H9 (cell line): ENCODE data around the gene LRRC73. TPM values are rescaled to one million over a fixed set of nuclear protein-coding genes. Genes with fewer than 3 reads are reported as not detected.
A peak's percentile ranks its signal among the peaks of the same experiment; 100 is the strongest.

Experiments
- DNase-seq: peaks from one replicate; pipeline ENCODE4 v3.0.0-alpha.2; 2017
- H2AFZ ChIP-seq: one replicate; pipeline ENCODE4 v1.6.1; 2013; ENCODE audit warnings: mild to moderate bottlenecking, low read length, control low read depth, moderate library complexity
- H2AK5ac ChIP-seq: 2 replicates; pipeline ENCODE4 v1.6.1; 2013; ENCODE audit warnings: low read length, control low read depth, mixed read lengths; ENCODE audit not compliant: insufficient read length
- H2BK120ac ChIP-seq: one replicate; pipeline ENCODE4 v1.6.1; 2013; ENCODE audit warnings: low read depth, mild to moderate bottlenecking, low read length, control low read depth, inconsistent platforms; ENCODE audit not compliant: poor library complexity, severe bottlenecking
- H2BK12ac ChIP-seq: 2 replicates; pipeline ENCODE4 v1.6.1; 2013; ENCODE audit warnings: low read length, control low read depth, mixed read lengths, low read depth; ENCODE audit not compliant: insufficient read length
- H2BK15ac ChIP-seq: 2 replicates; pipeline ENCODE4 v1.6.1; 2013; ENCODE audit warnings: low read depth, low read length, control low read depth
- H2BK20ac ChIP-seq: one replicate; pipeline ENCODE4 v1.6.1; 2013; ENCODE audit warnings: low read depth, mild to moderate bottlenecking, low read length, control low read depth, inconsistent platforms; ENCODE audit not compliant: poor library complexity, severe bottlenecking
- H2BK5ac ChIP-seq: 2 replicates; pipeline ENCODE4 v1.6.1; 2013; ENCODE audit warnings: low read length, control low read depth, mixed read lengths; ENCODE audit not compliant: insufficient read length
- H3K14ac ChIP-seq: 2 replicates; pipeline ENCODE4 v1.6.1; 2013; ENCODE audit warnings: low read length, control low read depth; ENCODE audit not compliant: insufficient read depth
- H3K18ac ChIP-seq: 2 replicates; pipeline ENCODE4 v1.6.1; 2013; ENCODE audit warnings: low read depth, mild to moderate bottlenecking, mixed read lengths, low read length, control low read depth; ENCODE audit not compliant: insufficient read length
- H3K23ac ChIP-seq: 2 replicates; pipeline ENCODE4 v1.6.1; 2013; ENCODE audit warnings: low read length, control low read depth, mixed read lengths, low read depth; ENCODE audit not compliant: insufficient read length
- H3K23me2 ChIP-seq: 2 replicates; pipeline ENCODE4 v1.6.1; 2013; ENCODE audit warnings: low read depth, mild to moderate bottlenecking, mixed read lengths, low read length, control low read depth; ENCODE audit not compliant: insufficient read length, poor library complexity, severe bottlenecking
- H3K27ac ChIP-seq: 2 replicates; pipeline ENCODE4 v1.5.1; 2013; ENCODE audit warnings: low read length, control low read depth, mixed read lengths, low read depth; ENCODE audit not compliant: insufficient read length
- H3K27me3 ChIP-seq: 2 replicates; pipeline ENCODE4 v1.6.1; 2013; ENCODE audit warnings: low read length, control low read depth, inconsistent platforms; ENCODE audit not compliant: insufficient read depth
- H3K4ac ChIP-seq: 2 replicates; pipeline ENCODE4 v1.6.1; 2013; ENCODE audit warnings: low read depth, mild to moderate bottlenecking, control low read depth, inconsistent platforms, low read length, moderate library complexity
- H3K4me1 ChIP-seq: 2 replicates; pipeline ENCODE4 v1.6.1; 2013; ENCODE audit warnings: low read length, control low read depth, inconsistent platforms; ENCODE audit not compliant: insufficient read depth
- H3K4me2 ChIP-seq: 2 replicates; pipeline ENCODE4 v1.6.1; 2013; ENCODE audit warnings: low read length, control low read depth, mixed read lengths; ENCODE audit not compliant: insufficient read length, insufficient read depth
- H3K56ac ChIP-seq: 2 replicates; pipeline ENCODE4 v1.6.1; 2013; ENCODE audit warnings: low read depth, mild to moderate bottlenecking, mixed read lengths, low read length, control low read depth; ENCODE audit not compliant: insufficient read length
- H3K79me1 ChIP-seq: 2 replicates; pipeline ENCODE4 v1.6.1; 2013; ENCODE audit warnings: low read depth, mild to moderate bottlenecking, moderate library complexity, low read length, control low read depth, inconsistent platforms; ENCODE audit not compliant: insufficient read depth, poor library complexity, severe bottlenecking
- H3K79me2 ChIP-seq: 2 replicates; pipeline ENCODE4 v1.6.1; 2013; ENCODE audit warnings: low read length, control low read depth, inconsistent platforms; ENCODE audit not compliant: insufficient read depth
- H3K9ac ChIP-seq: 2 replicates; pipeline ENCODE4 v1.6.1; 2013; ENCODE audit warnings: low read length, control low read depth, mixed read lengths; ENCODE audit not compliant: insufficient read length; ENCODE audit errors: extremely low read depth
- H3K9me3 ChIP-seq: one replicate; pipeline ENCODE4 v1.6.1; 2013; ENCODE audit warnings: low read depth, low read length, inconsistent platforms; ENCODE audit not compliant: control insufficient read depth
- H3T11ph ChIP-seq: one replicate; pipeline ENCODE4 v1.6.1; 2013; ENCODE audit warnings: mild to moderate bottlenecking, low read length, control low read depth, inconsistent platforms
- H4K20me1 ChIP-seq: one replicate; pipeline ENCODE4 v1.6.1; 2013; ENCODE audit not compliant: control insufficient read depth, insufficient read length, insufficient read depth
- H4K5ac ChIP-seq: 2 replicates; pipeline ENCODE4 v1.6.1; 2013; ENCODE audit warnings: low read depth, mild to moderate bottlenecking, mixed read lengths, low read length, control low read depth; ENCODE audit not compliant: insufficient read length
- H4K8ac ChIP-seq: replicated peaks from 2 replicates; pipeline ENCODE4 v1.6.1; 2013; ENCODE audit warnings: low read length, control low read depth, mixed read lengths, low read depth; ENCODE audit not compliant: insufficient read length
- H4K91ac ChIP-seq: 2 replicates; pipeline ENCODE4 v1.6.1; 2013; ENCODE audit warnings: low read depth, mild to moderate bottlenecking, moderate library complexity, mixed read lengths, low read length, control low read depth; ENCODE audit not compliant: insufficient read length
- H3K27ac Mint-ChIP-seq, 3 experiments: 2 replicates in 2 of 3; 3 replicates in 1 of 3; pipeline ENCODE4 v1.8.0; 2020 to 2021; ENCODE audit warnings: mixed read lengths in 3 of 3, mild to moderate bottlenecking in 1 of 3, moderate library complexity in 1 of 3
- H3K27me3 Mint-ChIP-seq: 2 replicates; pipeline ENCODE4 v1.8.0; 2021; ENCODE audit warnings: low read depth, mild to moderate bottlenecking, moderate library complexity, mixed read lengths
- H3K36me3 Mint-ChIP-seq, 3 experiments: 2 replicates in 2 of 3; 3 replicates in 1 of 3; pipeline ENCODE4 v1.8.0; 2020 to 2021; ENCODE audit warnings: low read depth in 3 of 3, mixed read lengths in 3 of 3; ENCODE audit not compliant: insufficient read depth in 1 of 3
- H3K4me1 Mint-ChIP-seq, 2 experiments: 2 replicates each; pipeline ENCODE4 v1.8.0; 2020; ENCODE audit warnings: mixed read lengths in 2 of 2
- H3K4me3 Mint-ChIP-seq, 2 experiments: 2 replicates in 1 of 2; 3 replicates in 1 of 2; pipeline ENCODE4 v1.8.0; 2020 to 2021; ENCODE audit warnings: mild to moderate bottlenecking in 2 of 2, mixed read lengths in 2 of 2, moderate library complexity in 1 of 2
- H3K9me3 Mint-ChIP-seq, 2 experiments: 2 replicates in 1 of 2; 3 replicates in 1 of 2; pipeline ENCODE4 v1.8.0; 2020; ENCODE audit warnings: mild to moderate bottlenecking in 2 of 2, mixed read lengths in 2 of 2, moderate library complexity in 1 of 2
- WGBS: extraction: QIAGEN DNeasy Blood & Tissue Kit; methylation state at CpG from one replicate; pipeline ENCODE4 v1.1.7; 2013; ENCODE audit warnings: missing lambda C conversion rate, low lambda C conversion rate, mixed read lengths; ENCODE audit not compliant: insufficient read length; ENCODE audit errors: extremely low coverage; 5-methylcytosine and 5-hydroxymethylcytosine counted together
- total RNA-seq: library from RNA; stranded (reverse); gene quantifications from 2 replicates; pipeline ENCODE4 v1.2.1, GENCODE V29; 2021
- TF ChIP-seq, protein P1 (sequence below): fragments of 200-600 bp; sonication (generic); conservative IDR thresholded peaks from 3 replicates; pipeline ENCODE4 v1.8.0; 2021; ENCODE audit warnings: antibody characterized with exemption, mild to moderate bottlenecking

LRRC73 gene
- total RNA-seq, 1 experiment from 2014 or later: 0.55 TPM

- H3K4me1 ChIP-seq: no peaks in the 10 kb centered on the region
- no peak overlapping the region for H2BK20ac ChIP-seq
- H3K27me3 ChIP-seq: no peaks in the 10 kb centered on the region
- H2AFZ ChIP-seq: no peak overlapping the region
- H3K23me2 ChIP-seq: peaks cover 9% of the 10 kb centered on the region
- H3K27ac ChIP-seq: no peak overlapping the region
- H3K9me3 ChIP-seq: no peaks in the 10 kb centered on the region
- H2BK120ac ChIP-seq: no peak overlapping the region
- H3K9ac ChIP-seq: peak overlapping the region; percentile 80
- peak overlapping the region; percentile 98 for H3K4me2 ChIP-seq
- no peak overlapping the region for H3T11ph ChIP-seq
- TF ChIP-seq, protein P1, sequence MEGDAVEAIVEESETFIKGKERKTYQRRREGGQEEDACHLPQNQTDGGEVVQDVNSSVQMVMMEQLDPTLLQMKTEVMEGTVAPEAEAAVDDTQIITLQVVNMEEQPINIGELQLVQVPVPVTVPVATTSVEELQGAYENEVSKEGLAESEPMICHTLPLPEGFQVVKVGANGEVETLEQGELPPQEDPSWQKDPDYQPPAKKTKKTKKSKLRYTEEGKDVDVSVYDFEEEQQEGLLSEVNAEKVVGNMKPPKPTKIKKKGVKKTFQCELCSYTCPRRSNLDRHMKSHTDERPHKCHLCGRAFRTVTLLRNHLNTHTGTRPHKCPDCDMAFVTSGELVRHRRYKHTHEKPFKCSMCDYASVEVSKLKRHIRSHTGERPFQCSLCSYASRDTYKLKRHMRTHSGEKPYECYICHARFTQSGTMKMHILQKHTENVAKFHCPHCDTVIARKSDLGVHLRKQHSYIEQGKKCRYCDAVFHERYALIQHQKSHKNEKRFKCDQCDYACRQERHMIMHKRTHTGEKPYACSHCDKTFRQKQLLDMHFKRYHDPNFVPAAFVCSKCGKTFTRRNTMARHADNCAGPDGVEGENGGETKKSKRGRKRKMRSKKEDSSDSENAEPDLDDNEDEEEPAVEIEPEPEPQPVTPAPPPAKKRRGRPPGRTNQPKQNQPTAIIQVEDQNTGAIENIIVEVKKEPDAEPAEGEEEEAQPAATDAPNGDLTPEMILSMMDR: no peak
- Mint-ChIP-seq H3K36me3 (peaks cover 41 to 49% (median 46%) of the 10 kb centered on the region in 3 experiments), H3K4me1 (peaks cover 21 to 24% of the 10 kb centered on the region in 2 experiments), H3K9me3 (no peaks in the 10 kb centered on the region), H3K27ac (peak overlapping the region in 2 of 3 experiments; percentile 65 to 84; a peak in 2 of 7 replicates), H3K4me3 (no peak overlapping the region), H3K27me3 (no peaks in the 10 kb centered on the region)
- no peak overlapping the region for H2BK5ac ChIP-seq
- H3K23ac ChIP-seq: no peak overlapping the region
- no peak overlapping the region for H3K56ac ChIP-seq
- H2BK12ac ChIP-seq: no peak overlapping the region
- no peak overlapping the region for H2AK5ac ChIP-seq
- no CpG with 5 or more reads among the region's 10 CpGs for WGBS
- H3K79me1 ChIP-seq: peaks cover 13% of the 10 kb centered on the region
- no peaks in the 10 kb centered on the region for H4K20me1 ChIP-seq
- H3K18ac ChIP-seq: no peak overlapping the region
- H4K8ac ChIP-seq: no peak overlapping the region
- H2BK15ac ChIP-seq: no peak overlapping the region
- H4K91ac ChIP-seq: no peak overlapping the region
- H3K79me2 ChIP-seq: peaks cover 17% of the 10 kb centered on the region; the same call in 1 of the 2 replicates
- H4K5ac ChIP-seq: no peak overlapping the region
- no peak for DNase-seq
- H3K4ac ChIP-seq: no peak overlapping the region
- H3K14ac ChIP-seq: no peak overlapping the region
Measured at GRCh38 chr6:43516367-43516696, 6.2 kb upstream of the LRRC73 start.
